ENCODE data around the gene AHI1. TPM values are rescaled to one million over a fixed set of nuclear protein-coding genes. Genes with fewer than 3 reads are reported as not detected.
A peak's percentile ranks its signal among the peaks of the same experiment; 100 is the strongest.

Gene AHI1
- total and polyA plus RNA-seq, 2 of the 13 experiments (the other 11 are each of a cell fraction or from before 2014, with no cell fraction given) = 7.2 to 18.6 TPM

GRCh38 chr6:135497412-135498184 lies at the start of gene AHI1 (continued):
- no peak for TF ChIP-seq EHMT2 (IDR thresholded peaks at IDR 0.05; ENCODE audit: borderline replicate concordance, low read depth, low read length)
- peak; percentile 94 for TF ChIP-seq TFDP1 (CRISPR knock-in tag; IDR thresholded peaks at IDR 0.05; ENCODE audit: borderline replicate concordance)
- TF ChIP-seq MATR3 (CRISPR knock-in tag; IDR thresholded peaks at IDR 0.05) = no peak
- peak; percentile 91; the same call in 1 of the 2 replicates for TF ChIP-seq BRCA1 (CRISPR knock-in tag; IDR thresholded peaks at IDR 0.05)
- TF ChIP-seq TSC22D2 (CRISPR knock-in tag; IDR thresholded peaks at IDR 0.05; ENCODE audit: borderline replicate concordance) = peak; percentile 63; the same call in 1 of the 2 replicates
- TF ChIP-seq ZNF784 (CRISPR knock-in tag; IDR thresholded peaks at IDR 0.05; ENCODE audit: borderline replicate concordance) = peak; percentile 88
- TF ChIP-seq NFYB (CRISPR knock-in tag; IDR thresholded peaks at IDR 0.05) = peak; percentile 20; the same call in 1 of the 2 replicates
- no peak for TF ChIP-seq SOX13 (IDR thresholded peaks at IDR 0.05)
- TF ChIP-seq SOX13 (CRISPR knock-in tag; conservative IDR thresholded peaks at IDR 0.05 in 1 of 2, IDR thresholded peaks at IDR 0.05 in 1 of 2) = peak in 1 of 2 experiments; percentile 17; a peak in 1 of 4 replicates
- peak; percentile 64; the same call in 1 of the 2 replicates for TF ChIP-seq ZNF746 (CRISPR knock-in tag; IDR thresholded peaks at IDR 0.05)
- TF ChIP-seq LRRFIP1 (CRISPR knock-in tag; conservative IDR thresholded peaks at IDR 0.05) = no peak
- peak; percentile 93 for TF ChIP-seq TFDP2 (CRISPR knock-in tag; IDR thresholded peaks at IDR 0.05)
- TF ChIP-seq KAT8 (CRISPR knock-in tag; IDR thresholded peaks at IDR 0.05) = peak; percentile 77; the same call in 1 of the 2 replicates
- no peak for TF ChIP-seq HIC2 (CRISPR knock-in tag; IDR thresholded peaks at IDR 0.05; ENCODE audit: low read depth)
- TF ChIP-seq ZNF83 (CRISPR knock-in tag; IDR thresholded peaks at IDR 0.05; ENCODE audit: borderline replicate concordance) = no peak; the same call in 1 of the 2 replicates
- peak; percentile 88 for TF ChIP-seq IKZF4 (CRISPR knock-in tag; IDR thresholded peaks at IDR 0.05; ENCODE audit: borderline replicate concordance, low read depth, not compliant biosample characterization)
- no peak for TF ChIP-seq DDIT3 (CRISPR knock-in tag; IDR thresholded peaks at IDR 0.05)
- TF ChIP-seq RARA (CRISPR knock-in tag; IDR thresholded peaks at IDR 0.05) = peak; percentile 70
- TF ChIP-seq ZKSCAN1 (IDR thresholded peaks at IDR 0.05; ENCODE audit: low read length) = no peak
- peak; percentile 22; the same call in 1 of the 2 replicates for TF ChIP-seq TFAP4 (IDR thresholded peaks at IDR 0.05; ENCODE audit: borderline replicate concordance, low read depth)
